ENCODE data around the gene BBS1.

GRCh38 chr11:66529655-66530054 is 19.2 kb downstream of the BBS1 start:
- TF ChIP-seq JUND (IDR thresholded peaks at IDR 0.05) = no peak
- TF ChIP-seq, protein P1, sequence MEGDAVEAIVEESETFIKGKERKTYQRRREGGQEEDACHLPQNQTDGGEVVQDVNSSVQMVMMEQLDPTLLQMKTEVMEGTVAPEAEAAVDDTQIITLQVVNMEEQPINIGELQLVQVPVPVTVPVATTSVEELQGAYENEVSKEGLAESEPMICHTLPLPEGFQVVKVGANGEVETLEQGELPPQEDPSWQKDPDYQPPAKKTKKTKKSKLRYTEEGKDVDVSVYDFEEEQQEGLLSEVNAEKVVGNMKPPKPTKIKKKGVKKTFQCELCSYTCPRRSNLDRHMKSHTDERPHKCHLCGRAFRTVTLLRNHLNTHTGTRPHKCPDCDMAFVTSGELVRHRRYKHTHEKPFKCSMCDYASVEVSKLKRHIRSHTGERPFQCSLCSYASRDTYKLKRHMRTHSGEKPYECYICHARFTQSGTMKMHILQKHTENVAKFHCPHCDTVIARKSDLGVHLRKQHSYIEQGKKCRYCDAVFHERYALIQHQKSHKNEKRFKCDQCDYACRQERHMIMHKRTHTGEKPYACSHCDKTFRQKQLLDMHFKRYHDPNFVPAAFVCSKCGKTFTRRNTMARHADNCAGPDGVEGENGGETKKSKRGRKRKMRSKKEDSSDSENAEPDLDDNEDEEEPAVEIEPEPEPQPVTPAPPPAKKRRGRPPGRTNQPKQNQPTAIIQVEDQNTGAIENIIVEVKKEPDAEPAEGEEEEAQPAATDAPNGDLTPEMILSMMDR (IDR thresholded peaks at IDR 0.05; ENCODE audit: low read depth, low read length, missing input control) = no peak
- TF ChIP-seq ATF3 (IDR thresholded peaks at IDR 0.05) = no peak
- TF ChIP-seq, protein P2, sequence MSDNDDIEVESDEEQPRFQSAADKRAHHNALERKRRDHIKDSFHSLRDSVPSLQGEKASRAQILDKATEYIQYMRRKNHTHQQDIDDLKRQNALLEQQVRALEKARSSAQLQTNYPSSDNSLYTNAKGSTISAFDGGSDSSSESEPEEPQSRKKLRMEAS (IDR thresholded peaks at IDR 0.05) = no peak
- no peak for TF ChIP-seq RXRA (IDR thresholded peaks at IDR 0.05)
- no peak for TF ChIP-seq GABPA (IDR thresholded peaks at IDR 0.05 in 1 of 2, conservative IDR thresholded peaks at IDR 0.05 in 1 of 2)
- TF ChIP-seq YY1 (IDR thresholded peaks at IDR 0.05) = no peak
